GM12801 (cell line): ENCODE measurements around the gene OSBPL1A.

Source experiments
- TF ChIP-seq, protein P1 (sequence below): IDR thresholded peaks from one replicate; pipeline ENCODE4 v1.5.1; 2011; ENCODE audit warnings: control low read depth; ENCODE audit not compliant: insufficient read length; ENCODE audit errors: extremely low read depth

Gene OSBPL1A

DNA sequence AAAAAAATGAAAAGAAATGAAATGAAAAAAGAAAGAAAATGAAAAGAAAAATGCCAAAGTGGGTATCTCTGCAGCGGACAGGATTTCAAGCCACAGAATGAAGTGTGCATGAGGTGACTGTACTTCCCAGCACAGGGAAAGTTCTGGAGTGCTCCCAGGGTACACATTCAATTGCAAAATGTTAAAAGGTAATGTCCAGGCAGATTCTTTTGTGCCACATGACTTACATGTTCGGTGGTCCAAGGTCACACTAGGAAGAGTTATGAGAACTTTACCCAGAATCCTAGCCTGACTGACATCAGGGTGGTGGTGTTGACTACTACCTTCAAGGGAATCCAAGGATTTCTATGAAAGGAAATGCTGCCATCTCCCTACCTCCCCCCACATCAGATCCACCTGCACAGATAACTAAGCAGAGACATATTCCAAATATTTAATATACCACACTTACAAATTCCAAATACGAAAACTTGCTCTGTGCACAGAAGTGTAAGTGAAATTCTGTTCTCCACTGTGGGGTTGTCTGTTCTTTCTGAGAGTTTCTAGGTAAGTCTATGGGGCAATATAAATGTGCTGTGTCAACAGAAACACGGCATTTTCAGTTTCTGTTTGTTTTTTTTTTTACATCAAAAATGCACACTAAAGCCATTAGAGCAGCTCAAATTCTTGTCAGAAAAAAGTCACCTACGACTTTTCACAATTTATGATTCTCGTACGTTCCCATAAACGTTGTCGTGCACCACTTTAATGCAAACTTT lies 202.1 kb downstream of the OSBPL1A start:
- TF ChIP-seq, protein P1, sequence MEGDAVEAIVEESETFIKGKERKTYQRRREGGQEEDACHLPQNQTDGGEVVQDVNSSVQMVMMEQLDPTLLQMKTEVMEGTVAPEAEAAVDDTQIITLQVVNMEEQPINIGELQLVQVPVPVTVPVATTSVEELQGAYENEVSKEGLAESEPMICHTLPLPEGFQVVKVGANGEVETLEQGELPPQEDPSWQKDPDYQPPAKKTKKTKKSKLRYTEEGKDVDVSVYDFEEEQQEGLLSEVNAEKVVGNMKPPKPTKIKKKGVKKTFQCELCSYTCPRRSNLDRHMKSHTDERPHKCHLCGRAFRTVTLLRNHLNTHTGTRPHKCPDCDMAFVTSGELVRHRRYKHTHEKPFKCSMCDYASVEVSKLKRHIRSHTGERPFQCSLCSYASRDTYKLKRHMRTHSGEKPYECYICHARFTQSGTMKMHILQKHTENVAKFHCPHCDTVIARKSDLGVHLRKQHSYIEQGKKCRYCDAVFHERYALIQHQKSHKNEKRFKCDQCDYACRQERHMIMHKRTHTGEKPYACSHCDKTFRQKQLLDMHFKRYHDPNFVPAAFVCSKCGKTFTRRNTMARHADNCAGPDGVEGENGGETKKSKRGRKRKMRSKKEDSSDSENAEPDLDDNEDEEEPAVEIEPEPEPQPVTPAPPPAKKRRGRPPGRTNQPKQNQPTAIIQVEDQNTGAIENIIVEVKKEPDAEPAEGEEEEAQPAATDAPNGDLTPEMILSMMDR = no peak

DNA sequence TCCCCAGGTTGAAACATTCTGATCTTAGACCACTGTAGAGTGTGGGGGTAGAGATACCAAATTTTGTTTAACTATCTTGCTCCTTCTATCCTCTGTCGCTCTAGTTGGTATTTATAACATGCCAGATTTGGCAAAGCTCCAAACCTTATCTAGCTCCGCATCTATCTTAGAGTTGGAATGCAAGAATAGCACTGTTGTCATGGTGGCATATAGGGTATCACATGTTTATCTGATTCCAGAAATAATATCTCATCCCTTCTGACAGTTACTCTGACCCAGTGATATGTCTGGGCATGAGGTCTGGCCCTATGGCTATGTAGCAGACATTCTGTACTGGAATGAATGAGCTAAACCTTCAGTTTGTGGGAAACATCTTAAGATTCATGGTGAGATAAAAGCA lies 207.0 kb downstream of the OSBPL1A start:
- TF ChIP-seq, protein P1 = no peak

DNA sequence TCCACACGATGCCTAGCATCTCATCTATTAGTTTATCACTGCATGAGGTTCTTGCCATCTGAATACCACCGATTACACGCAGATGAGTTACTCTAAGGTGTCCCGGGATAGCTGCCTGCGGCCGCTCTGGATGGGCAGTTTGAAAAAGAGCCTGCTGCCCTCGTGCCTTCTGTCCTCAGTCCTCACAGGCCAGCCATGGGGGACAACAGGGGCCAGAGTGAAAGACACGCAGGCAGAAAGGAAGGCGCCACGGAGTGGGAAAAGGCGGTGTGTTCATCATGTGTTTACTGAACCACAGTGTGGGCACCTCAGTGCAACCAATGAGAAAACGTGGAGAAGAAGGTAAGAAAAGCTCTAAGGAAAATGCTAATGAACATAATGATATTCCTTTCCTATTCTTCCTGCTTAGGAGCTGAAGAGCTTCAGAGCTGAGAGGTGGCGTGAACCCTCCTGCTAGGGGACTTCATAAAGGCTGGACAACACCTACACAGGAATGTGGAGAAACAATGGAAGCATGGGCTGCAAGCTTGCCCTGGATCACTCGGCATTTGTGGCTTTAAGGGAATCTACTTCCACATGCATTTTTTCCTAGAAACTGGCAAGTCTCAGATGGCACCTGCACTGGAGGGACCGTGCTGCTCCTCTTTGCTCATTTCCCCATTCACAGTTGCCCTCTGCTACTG lies 207.8 kb downstream of the OSBPL1A start:
- TF ChIP-seq, protein P1 = no peak

DNA sequence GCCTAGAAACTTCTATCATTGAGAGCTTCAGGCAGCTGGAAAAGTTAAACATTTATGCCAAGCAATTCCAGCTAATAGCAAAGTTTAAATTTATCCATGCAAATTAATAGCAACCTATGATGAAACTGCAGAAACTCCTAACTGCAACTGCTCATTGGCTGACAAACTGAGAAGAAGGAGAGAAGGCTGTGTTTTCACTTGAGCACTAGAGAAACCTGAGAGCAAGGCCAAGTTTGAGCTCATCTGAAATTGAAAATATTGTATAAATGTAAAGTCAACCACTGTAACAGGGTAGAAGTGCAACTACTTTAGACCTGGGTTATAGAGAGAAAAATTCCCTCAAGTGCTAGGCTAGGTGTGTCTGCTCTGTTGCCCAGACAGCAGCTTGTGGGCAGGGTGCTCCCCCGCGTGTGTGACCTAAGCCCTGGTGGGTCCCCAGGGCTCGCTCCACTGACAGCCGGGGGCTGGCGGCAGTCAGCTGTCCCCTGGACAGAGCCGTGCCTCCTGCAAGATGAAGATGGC lies 208.6 kb downstream of the OSBPL1A start:
- TF ChIP-seq, protein P1 = no peak

DNA sequence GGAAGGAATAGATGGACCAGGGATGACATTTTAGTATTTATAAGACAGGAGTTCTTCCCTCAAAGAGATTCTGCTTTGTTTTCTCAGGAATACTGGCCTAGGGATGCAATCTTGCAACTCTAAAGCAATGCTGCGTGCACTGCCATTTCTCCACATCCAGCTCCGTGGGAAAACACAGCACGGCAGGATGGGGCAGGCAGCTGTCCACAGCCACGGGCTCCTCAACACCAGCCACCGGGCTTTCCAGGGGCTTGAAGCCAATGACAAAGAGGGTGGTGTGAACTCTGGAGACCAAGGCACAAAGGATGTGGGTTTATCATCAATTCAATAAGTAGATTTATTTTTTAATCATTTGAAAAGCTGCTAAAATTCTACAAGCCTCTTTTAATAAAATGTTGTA lies 209.5 kb downstream of the OSBPL1A start:
- TF ChIP-seq, protein P1 = no peak

DNA sequence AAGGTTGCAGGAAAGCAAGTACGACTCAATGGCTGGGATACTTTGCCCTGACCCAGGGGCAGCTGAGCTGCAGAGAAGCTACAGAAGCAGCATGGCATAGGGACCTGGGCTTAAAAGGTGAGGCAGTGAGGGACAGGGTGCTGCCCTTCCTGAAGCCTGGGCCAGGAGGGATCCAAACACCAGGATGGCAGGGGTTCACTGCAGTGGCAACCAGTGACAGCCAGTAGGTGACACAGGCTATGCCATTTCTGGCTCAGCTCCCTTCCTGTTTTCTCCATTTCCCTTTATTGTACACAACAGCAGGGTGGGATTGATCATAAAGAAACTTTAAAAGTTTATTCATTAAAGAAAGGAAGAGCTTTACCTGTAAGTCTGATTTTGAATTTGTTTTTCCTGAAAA lies 209.9 kb downstream of the OSBPL1A start:
- TF ChIP-seq, protein P1 = no peak

DNA sequence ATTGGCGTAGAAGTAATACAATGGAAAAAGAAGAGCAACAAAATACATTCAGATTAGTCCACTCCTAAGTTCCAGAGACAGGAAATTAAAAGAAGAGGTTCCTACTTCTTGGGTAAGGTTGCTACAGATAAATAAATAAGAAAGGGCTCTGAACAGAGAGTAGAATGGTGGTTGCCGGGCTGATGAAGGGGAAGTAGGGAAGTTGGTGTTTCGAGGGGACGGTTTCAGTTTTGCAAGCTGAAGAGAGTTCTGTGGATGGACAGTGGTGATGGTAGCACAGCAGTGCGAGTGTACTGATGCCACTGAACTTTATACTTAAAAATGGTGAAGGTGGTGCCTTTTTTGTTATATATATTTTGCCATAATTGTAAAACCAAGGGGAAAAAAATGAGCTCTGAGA lies 210.6 kb downstream of the OSBPL1A start:
- TF ChIP-seq, protein P1 = no peak
